ENCODE data around the gene FKBP2.

Gene FKBP2

GRCh38 chr11:64240435-64241240, at the start of gene FKBP2:
TSS of gene FKBP2 (plus strand) at chr11:64241095. CDS start at chr11:64242388, 1,293 bp downstream.
- DNase-seq (ENCODE audit: low read depth), result peak; percentile 99

GRCh38 chr11:64192434-64192833, 48.5 kb upstream of the FKBP2 start:
- no peak for DNase-seq (ENCODE audit: low read depth)

GRCh38 chr11:64196626-64197025, 44.3 kb upstream of the FKBP2 start:
- no peak for DNase-seq (ENCODE audit: low read depth)

- DNase-seq (ENCODE audit: low read depth), result no peak
These were observed 42.4 kb upstream of the FKBP2 start for GRCh38 chr11:64198511-64198910.

GRCh38 chr11:64201543-64201942, 39.4 kb upstream of the FKBP2 start:
- no peak for DNase-seq (ENCODE audit: low read depth)

- DNase-seq (ENCODE audit: low read depth), result no peak
These were observed 37.9 kb upstream of the FKBP2 start for GRCh38 chr11:64202992-64203391.

GRCh38 chr11:64203421-64204079, 37.3 kb upstream of the FKBP2 start:
- no peak for DNase-seq (ENCODE audit: low read depth)

- no peak for DNase-seq (ENCODE audit: low read depth)
These were observed 36.8 kb upstream of the FKBP2 start for GRCh38 chr11:64204080-64204440.

- peak; percentile 62 for DNase-seq (ENCODE audit: low read depth)
These were observed 36.4 kb upstream of the FKBP2 start for GRCh38 chr11:64204464-64204989.

GRCh38 chr11:64206457-64207255, 34.2 kb upstream of the FKBP2 start, which contains the start of gene FERMT3:
TSS of gene FERMT3 (plus strand) at chr11:64206721. CDS start at chr11:64207365, 644 bp downstream.
- DNase-seq (ENCODE audit: low read depth), result peak; percentile 45

- DNase-seq (ENCODE audit: low read depth), result peak; percentile 70
These were observed 33.4 kb upstream of the FKBP2 start for GRCh38 chr11:64207256-64208085.

GRCh38 chr11:64208086-64208795, 32.7 kb upstream of the FKBP2 start:
- no peak for DNase-seq (ENCODE audit: low read depth)

- DNase-seq (ENCODE audit: low read depth), result no peak
These were observed 31.9 kb upstream of the FKBP2 start for GRCh38 chr11:64208796-64209562.

GRCh38 chr11:64209563-64209843, 31.4 kb upstream of the FKBP2 start:
- DNase-seq (ENCODE audit: low read depth), result no peak

GRCh38 chr11:64210301-64211020, 30.4 kb upstream of the FKBP2 start:
- DNase-seq (ENCODE audit: low read depth), result no peak

- DNase-seq (ENCODE audit: low read depth), result no peak
These were observed 29.6 kb upstream of the FKBP2 start for GRCh38 chr11:64211181-64211872.

- DNase-seq (ENCODE audit: low read depth), result no peak
These were observed 24.0 kb upstream of the FKBP2 start for GRCh38 chr11:64216879-64217278.

GRCh38 chr11:64218628-64219353, 22.1 kb upstream of the FKBP2 start:
- DNase-seq (ENCODE audit: low read depth), result no peak

Data from activated T-helper 9 cell treated with anti-CD3 and anti-CD28 coated beads, Interleukin-2, amount 50 U/mL, for 16 hours (primary cell).